Thoracic aorta (tissue), 2 donors: ENCODE measurements around the gene POLA1. TPM values are rescaled to one million over a fixed set of nuclear protein-coding genes. Genes with fewer than 3 reads are reported as not detected.

Source experiments
- ATAC-seq: fragments of 150-250 bp; one replicate; pipeline ENCODE4 v1.8.0; 2017; ENCODE audit warnings: low read depth; ENCODE audit not compliant: insufficient number of reproducible peaks, low FRiP score
- DNase-seq: peaks from one replicate; pipeline ENCODE4 v3.0.0-alpha.2; 2020; ENCODE audit warnings: low spot score
- H3K27ac ChIP-seq, 2 donors: fragments of 200-600 bp; sonication (generic); 1 replicate in 1 of 2; 2 replicates in 1 of 2; pipeline ENCODE4 v1.5.1; 2016; ENCODE audit warnings: mild to moderate bottlenecking in 2 of 2, moderate library complexity in 2 of 2
- H3K27me3 ChIP-seq: fragments of 200-600 bp; sonication (generic); replicated peaks from 2 replicates; pipeline ENCODE4 v1.6.0; 2016; ENCODE audit warnings: mild to moderate bottlenecking; ENCODE audit not compliant: insufficient read depth
- H3K36me3 ChIP-seq: fragments of 200-600 bp; sonication (generic); one replicate; pipeline ENCODE4 v1.5.1; 2016
- H3K4me1 ChIP-seq, 2 donors: fragments of 200-600 bp; sonication (generic); 1 replicate in 1 of 2; 2 replicates in 1 of 2; pipeline versions ENCODE4 v1.5.1 to v1.6.0; 2016; ENCODE audit warnings: low read depth in 2 of 2, mild to moderate bottlenecking in 1 of 2; ENCODE audit not compliant: control insufficient read depth in 1 of 2
- H3K4me3 ChIP-seq: fragments of 200-600 bp; sonication (generic); 2 replicates; pipeline ENCODE4 v1.5.1; 2016; ENCODE audit warnings: mild to moderate bottlenecking
- H3K9me3 ChIP-seq: fragments of 200-600 bp; sonication (generic); 2 replicates; pipeline ENCODE4 v1.5.1; 2016
- CTCF ChIP-seq: fragments of 200-600 bp; sonication (generic); IDR thresholded peaks from one replicate; pipeline ENCODE4 v1.5.1; 2019; ENCODE audit warnings: antibody characterized with exemption
- total RNA-seq, 2 donors: library from RNA; depleted of rRNA; stranded (reverse); fragments of >200 nt; gene quantifications; one replicate each; pipeline versions ENCODE4 v1.1.0 to v1.2.3, GENCODE V29; 2016

The POLA1 gene
- total RNA-seq, 2 donors from 2014 or later = 11.6 to 20.6 TPM

GRCh38 chrX:24694825-24695224 is 1.1 kb downstream of the POLA1 start:
- no peak for DNase-seq
- no peaks in the 10 kb centered on the region for H3K27me3 ChIP-seq
- no peak overlapping the region for H3K27ac ChIP-seq
- peak overlapping the region; percentile 83 for H3K4me3 ChIP-seq
- H3K36me3 ChIP-seq = no peaks in the 10 kb centered on the region
- ATAC-seq = no peak
- no peaks in the 10 kb centered on the region for H3K4me1 ChIP-seq
- no peaks in the 10 kb centered on the region for H3K9me3 ChIP-seq
- TF ChIP-seq CTCF = no peak

GRCh38 chrX:24696294-24696693 is 2.6 kb downstream of the POLA1 start:
- TF ChIP-seq CTCF = no peak
- no peaks in the 10 kb centered on the region for H3K4me1 ChIP-seq
- no peaks in the 10 kb centered on the region for H3K36me3 ChIP-seq
- ATAC-seq (no peak), DNase-seq (no peak)
- no peaks in the 10 kb centered on the region for H3K27me3 ChIP-seq
- no peak overlapping the region for H3K27ac ChIP-seq
- no peak overlapping the region for H3K4me3 ChIP-seq
- no peaks in the 10 kb centered on the region for H3K9me3 ChIP-seq

GRCh38 chrX:24702362-24703184 is 8.9 kb downstream of the POLA1 start:
- TF ChIP-seq CTCF = no peak
- Histone ChIP-seq H3K27me3 (no peaks in the 10 kb centered on the region), H3K36me3 (no peaks in the 10 kb centered on the region), H3K27ac (no peak overlapping the region), H3K4me3 (no peak overlapping the region), H3K9me3 (no peaks in the 10 kb centered on the region), H3K4me1 (no peaks in the 10 kb centered on the region)
- DNase-seq (no peak), ATAC-seq (no peak)

GRCh38 chrX:24703185-24703494 is 9.4 kb downstream of the POLA1 start:
- Histone ChIP-seq H3K27me3 (no peaks in the 10 kb centered on the region), H3K27ac (no peak overlapping the region), H3K4me3 (no peak overlapping the region), H3K36me3 (no peaks in the 10 kb centered on the region), H3K9me3 (no peaks in the 10 kb centered on the region), H3K4me1 (no peaks in the 10 kb centered on the region)
- DNase-seq = no peak
- no peak for ATAC-seq
- TF ChIP-seq CTCF = no peak

GRCh38 chrX:24718771-24719170 is 25.1 kb downstream of the POLA1 start:
- Histone ChIP-seq H3K9me3 (no peaks in the 10 kb centered on the region), H3K27ac (no peak overlapping the region), H3K4me1 (no peaks in the 10 kb centered on the region), H3K36me3 (no peaks in the 10 kb centered on the region), H3K4me3 (no peak overlapping the region), H3K27me3 (no peaks in the 10 kb centered on the region)
- no peak for ATAC-seq
- no peak for DNase-seq
- TF ChIP-seq CTCF = no peak
